Retina (tissue), 1 donor: ENCODE results near the gene KLF13.

Experiments
- DNase-seq: peaks from one replicate; pipeline ENCODE4 v3.0.0-alpha.2; 2016

Gene KLF13

GRCh38 chr15:31317421-31318327, 9.0 kb upstream of the KLF13 start:
- no peak for DNase-seq

GRCh38 chr15:31318429-31318828, 8.2 kb upstream of the KLF13 start:
- no peak for DNase-seq

- DNase-seq = no peak
Observed at GRCh38 chr15:31320022-31320421, 6.6 kb upstream of the KLF13 start.

- DNase-seq = no peak
Observed at GRCh38 chr15:31321418-31321817, 5.2 kb upstream of the KLF13 start.

GRCh38 chr15:31322504-31322903, 4.1 kb upstream of the KLF13 start:
- no peak for DNase-seq

- DNase-seq = no peak
Observed at GRCh38 chr15:31323627-31324026, 3.0 kb upstream of the KLF13 start.

GRCh38 chr15:31324186-31324585, 2.4 kb upstream of the KLF13 start:
- no peak for DNase-seq

- no peak for DNase-seq
Observed at GRCh38 chr15:31324806-31325594, 1.6 kb upstream of the KLF13 start.

GRCh38 chr15:31325595-31326155, 960 bp upstream of the KLF13 start:
- no peak for DNase-seq

GRCh38 chr15:31326875-31327668, 437 bp downstream of the KLF13 start:
- no peak for DNase-seq

GRCh38 chr15:31327669-31328427, 1.2 kb downstream of the KLF13 start:
- peak; percentile 82 for DNase-seq

- peak; percentile 80 for DNase-seq
Observed at GRCh38 chr15:31328428-31328968, 1.9 kb downstream of the KLF13 start.

GRCh38 chr15:31328969-31329639, 2.5 kb downstream of the KLF13 start:
- no peak for DNase-seq

- no peak for DNase-seq
Observed at GRCh38 chr15:31329640-31330010, 3.0 kb downstream of the KLF13 start.

- DNase-seq = no peak
Observed at GRCh38 chr15:31330111-31330785, 3.6 kb downstream of the KLF13 start.

- no peak for DNase-seq
Observed at GRCh38 chr15:31330836-31331235, 4.2 kb downstream of the KLF13 start.

- DNase-seq = no peak
Observed at GRCh38 chr15:31331389-31331788, 4.8 kb downstream of the KLF13 start.

- DNase-seq = no peak
Observed at GRCh38 chr15:31332020-31332680, 5.5 kb downstream of the KLF13 start.

GRCh38 chr15:31332681-31333071, 6.0 kb downstream of the KLF13 start:
- no peak for DNase-seq

- DNase-seq = no peak
Observed at GRCh38 chr15:31333119-31333518, 6.5 kb downstream of the KLF13 start.
